HepG2 (cell line): ENCODE data around the gene CMTM4.

Experiments used
- ARID2 ChIP-seq: sonication (generic); formaldehyde crosslinking; IDR thresholded peaks from 2 replicates; pipeline ENCODE4 v1.8.1; 2022; ENCODE audit warnings: mild to moderate bottlenecking, missing genetic modification reagents, borderline replicate concordance
- ATF5 ChIP-seq: sonication (generic); formaldehyde crosslinking; IDR thresholded peaks from 2 replicates; pipeline ENCODE4 v1.4.0; 2020; ENCODE audit warnings: mild to moderate bottlenecking, low read depth, missing genetic modification reagents
- EHMT2 ChIP-seq: fragments of 200-600 bp; sonication (generic); IDR thresholded peaks from 2 replicates; pipeline ENCODE4 v1.7.0; 2017; ENCODE audit warnings: antibody characterized with exemption, low read depth, low read length, borderline replicate concordance
- PLSCR1 ChIP-seq: sonication (generic); formaldehyde crosslinking; IDR thresholded peaks from 2 replicates; pipeline ENCODE4 v1.5.0; 2020; ENCODE audit warnings: missing genetic modification reagents, mild to moderate bottlenecking, borderline replicate concordance
- PRDM15 ChIP-seq: sonication (generic); formaldehyde crosslinking; IDR thresholded peaks from 2 replicates; pipeline ENCODE4 v1.4.0; 2020; ENCODE audit warnings: missing genetic modification reagents
- ZBTB8A ChIP-seq: sonication (generic); formaldehyde crosslinking; IDR thresholded peaks from 2 replicates; pipeline ENCODE4 v1.4.0; 2020; ENCODE audit warnings: mild to moderate bottlenecking, low read depth, missing genetic modification reagents, borderline replicate concordance

GRCh38 chr16:66578651-66579531 is 117.7 kb downstream of the CMTM4 start, which contains the start of gene CMTM2:
- no peak for TF ChIP-seq PLSCR1 (CRISPR knock-in tag)
- no peak for TF ChIP-seq ARID2 (CRISPR knock-in tag)
- no peak for TF ChIP-seq ZBTB8A
- no peak for TF ChIP-seq ATF5 (CRISPR knock-in tag)
- no peak for TF ChIP-seq EHMT2
- TF ChIP-seq PRDM15 (CRISPR knock-in tag): no peak
